SK-N-SH (cell line): ENCODE results near the gene MRPL54. TPM values are rescaled to one million over a fixed set of nuclear protein-coding genes. Genes with fewer than 3 reads are reported as not detected.

Source experiments
- CTCF ChIA-PET: fragments of 300-600, 350-600 bp; formaldehyde crosslinking; extraction: SDS; loops from one replicate; lab custom pipeline; 2021; lab: Yijun Ruan, JAX
- POLR2A ChIA-PET: fragments of 350-600 bp; sonication (Branson Sonifier 250); formaldehyde crosslinking; extraction: SDS; loops from one replicate; lab custom pipeline; 2020; ENCODE audit warnings: antibody characterized with exemption, inconsistent platforms; lab: Yijun Ruan, JAX
- DNase-seq: peaks from one replicate; pipeline ENCODE4 v3.0.0; 2012
- H2AFZ ChIP-seq: fragments of 200-600 bp; sonication (generic); 2 replicates; pipeline ENCODE4 v1.8.1; 2016; ENCODE audit warnings: antibody characterized with exemption, mild to moderate bottlenecking, low read depth
- H3F3A ChIP-seq: fragments of 200-600 bp; sonication (generic); replicated peaks from 2 replicates; pipeline ENCODE3; 2016; ENCODE audit warnings: antibody characterized with exemption, mild to moderate bottlenecking; ENCODE audit not compliant: insufficient read depth
- H3K27ac ChIP-seq, 2 experiments: fragments of 200-500 bp in 1 of 2; fragments of 200-600 bp in 1 of 2; sonication (Bioruptor generic) in 1 of 2; sonication (generic), shearing (Covaris generic) in 1 of 2; 2 replicates each; pipeline versions ENCODE4 v1.5.1 to v1.6.1; 2014 to 2016; ENCODE audit warnings: low read depth in 2 of 2, inconsistent platforms in 1 of 2, low read length in 1 of 2, mild to moderate bottlenecking in 1 of 2, mixed read lengths in 1 of 2
- H3K27me3 ChIP-seq: fragments of 200-600 bp; sonication (generic), shearing (Covaris generic); 2 replicates; pipeline ENCODE4 v1.6.1; 2016; ENCODE audit warnings: mixed run types; ENCODE audit not compliant: insufficient read depth
- H3K36me3 ChIP-seq, 2 experiments: fragments of 200-500 bp in 1 of 2; fragments of 200-600 bp in 1 of 2; sonication (Bioruptor generic) in 1 of 2; sonication (generic) in 1 of 2; replicated peaks in 1 of 2; 2 replicates each; pipeline versions ENCODE3 to v1.5.1; 2014 to 2016; ENCODE audit warnings: low read length in 1 of 2, mild to moderate bottlenecking in 1 of 2; ENCODE audit not compliant: insufficient read depth in 2 of 2, control insufficient read depth in 1 of 2
- H3K4me1 ChIP-seq, 2 experiments: fragments of 200-500 bp in 1 of 2; fragments of 200-600 bp in 1 of 2; sonication (Bioruptor generic) in 1 of 2; sonication (generic), shearing (Covaris generic) in 1 of 2; 2 replicates each; pipeline versions ENCODE4 v1.5.1 to v1.6.1; 2014 to 2016; ENCODE audit warnings: low read depth in 1 of 2, low read length in 1 of 2, mixed run types in 1 of 2; ENCODE audit not compliant: insufficient read depth in 2 of 2, control insufficient read depth in 1 of 2
- H3K4me2 ChIP-seq: fragments of 200-600 bp; sonication (generic), shearing (Covaris generic); 2 replicates; pipeline ENCODE4 v1.6.1; 2017; ENCODE audit warnings: mixed run types
- H3K4me3 ChIP-seq, 2 experiments: fragments of 200-500 bp in 1 of 2; fragments of 200-600 bp in 1 of 2; sonication (Bioruptor generic) in 1 of 2; sonication (generic), shearing (Covaris generic) in 1 of 2; 2 replicates each; pipeline versions ENCODE4 v1.5.1 to v1.8.1; 2014 to 2016; ENCODE audit warnings: low read depth in 2 of 2, inconsistent platforms in 1 of 2, low read length in 1 of 2, mild to moderate bottlenecking in 1 of 2, mixed read lengths in 1 of 2, moderate library complexity in 1 of 2
- H3K79me2 ChIP-seq: fragments of 200-600 bp; sonication (generic); 2 replicates; pipeline ENCODE4 v1.8.1; 2017; ENCODE audit warnings: mild to moderate bottlenecking; ENCODE audit not compliant: insufficient read depth
- H3K9ac ChIP-seq: fragments of 200-600 bp; sonication (generic); 2 replicates; pipeline ENCODE4 v1.6.1; 2017; ENCODE audit warnings: mixed run types
- H3K9me2 ChIP-seq: fragments of 200-600 bp; sonication (generic); 2 replicates; pipeline ENCODE4 v1.6.1; 2017; ENCODE audit warnings: mixed run types
- H3K9me3 ChIP-seq: fragments of 200-600 bp; sonication (generic); 2 replicates; pipeline ENCODE4 v1.6.1; 2017; ENCODE audit warnings: mixed run types, mild to moderate bottlenecking, moderate library complexity
- H4K20me1 ChIP-seq: fragments of 200-600 bp; sonication (generic); 2 replicates; pipeline ENCODE4 v1.6.1; 2017; ENCODE audit warnings: mild to moderate bottlenecking, mixed run types; ENCODE audit not compliant: insufficient read depth
- CHD2 ChIP-seq: fragments of 150-350 bp; IDR thresholded peaks from 2 replicates; pipeline ENCODE4 v1.6.1; 2018; ENCODE audit warnings: low read length; ENCODE audit not compliant: partially characterized antibody
- CTCF ChIP-seq: fragments of 200-600 bp; sonication (generic); IDR thresholded peaks from 2 replicates; pipeline ENCODE4 v1.6.1; 2017; ENCODE audit warnings: antibody characterized with exemption, mild to moderate bottlenecking, moderate library complexity
- EZH2phosphoT487 ChIP-seq: fragments of 200-600 bp; sonication (generic); IDR thresholded peaks from 2 replicates; pipeline ENCODE4 v1.6.1; 2017; ENCODE audit warnings: low read depth, mixed run types, mild to moderate bottlenecking, antibody characterized with exemption, moderate library complexity, borderline replicate concordance
- FOSL2 ChIP-seq: IDR thresholded peaks from 2 replicates; pipeline ENCODE4 v1.4.0; 2012; ENCODE audit warnings: low read depth, mild to moderate bottlenecking, moderate library complexity, borderline replicate concordance
- MAX ChIP-seq: IDR thresholded peaks from 2 replicates; pipeline ENCODE4 v1.4.0; 2012; ENCODE audit warnings: low read depth
- NFIC ChIP-seq: IDR thresholded peaks from 2 replicates; pipeline ENCODE4 v1.4.0; 2012; ENCODE audit warnings: borderline replicate concordance
- NRF1 ChIP-seq: IDR thresholded peaks from 2 replicates; pipeline ENCODE4 v1.6.1; 2012; ENCODE audit warnings: low read depth, mild to moderate bottlenecking, low read length
- POLR2AphosphoS5 ChIP-seq: IDR thresholded peaks from 2 replicates; pipeline ENCODE4 v1.6.1; 2012; ENCODE audit warnings: low read depth, low read length
- RCOR1 ChIP-seq: fragments of 150-350 bp; IDR thresholded peaks from 2 replicates; pipeline ENCODE4 v1.6.1; 2017; ENCODE audit warnings: antibody characterized with exemption, low read length
- REST ChIP-seq: IDR thresholded peaks from 2 replicates; pipeline ENCODE4 v1.6.1; 2012; ENCODE audit warnings: mild to moderate bottlenecking, low read depth, low read length, moderate library complexity
- SIN3A ChIP-seq: IDR thresholded peaks from 2 replicates; pipeline ENCODE4 v1.6.1; 2012; ENCODE audit warnings: low read depth, mild to moderate bottlenecking, low read length, moderate library complexity, borderline replicate concordance
- SMC3 ChIP-seq: IDR thresholded peaks from 2 replicates; pipeline ENCODE4 v1.6.1; 2012; ENCODE audit warnings: low read depth, low read length, improper control_type of control experiment
- TAF1 ChIP-seq: IDR thresholded peaks from 2 replicates; pipeline ENCODE4 v1.6.1; 2012; ENCODE audit warnings: low read depth, mild to moderate bottlenecking, low read length, moderate library complexity, borderline replicate concordance
- TCF12 ChIP-seq: IDR thresholded peaks from 2 replicates; pipeline ENCODE4 v1.4.0; 2012
- USF1 ChIP-seq: IDR thresholded peaks from 2 replicates; pipeline ENCODE4 v1.4.0; 2012; ENCODE audit warnings: low read depth, borderline replicate concordance
- ZBTB33 ChIP-seq: IDR thresholded peaks from 2 replicates; pipeline ENCODE4 v1.4.0; 2012; ENCODE audit warnings: low read depth, borderline replicate concordance
- WGBS: methylation state at CpG from one replicate; pipeline ENCODE4 v1.1.6; 2017; ENCODE audit warnings: low lambda C conversion rate; 5-methylcytosine and 5-hydroxymethylcytosine counted together
- polyA plus RNA-seq, 3 experiments: library from polyadenylated mRNA; depleted of rRNA; stranded (reverse); fragments of >200 nt; gene quantifications; 2 replicates each; pipeline ENCODE4 v1.2.3, GENCODE V29; 2012

MRPL54 gene
- polyA plus RNA-seq, 1 of the 3 experiments (the other 2 are of a cell fraction) = 125 TPM

GRCh38 chr19:3771000-3771905, 8.8 kb downstream of the MRPL54 start:
- CTCF ChIA-PET = interaction anchor here (1.2 to 1.5 kb wide), 3 partner anchors 9 to 50 kb away, joined by 4 to 5 read pairs (median 4); partner anchors contain the start of gene MRPL54
- Histone ChIP-seq H3K4me2 (no peak overlapping the region), H3K4me3 (no peak overlapping the region), H3K9me2 (no peaks in the 10 kb centered on the region), H3K27me3 (no peaks in the 10 kb centered on the region), H2AFZ (no peak overlapping the region), H3K27ac (no peak overlapping the region)
- WGBS = 73% methylated on average over 8 of the region's 35 CpGs
- no peak for TF ChIP-seq REST
- TF ChIP-seq SIN3A = no peak
- TF ChIP-seq ZBTB33 = no peak
- no peak for TF ChIP-seq MAX
- no peak for TF ChIP-seq FOSL2
- TF ChIP-seq NFIC = no peak
- no peak for TF ChIP-seq TAF1
- TF ChIP-seq TCF12 = no peak
- TF ChIP-seq CHD2 = no peak
- TF ChIP-seq SMC3 = no peak
- no peak for TF ChIP-seq RCOR1
- TF ChIP-seq POLR2AphosphoS5 = no peak
- TF ChIP-seq USF1 = no peak
- no peak for TF ChIP-seq EZH2phosphoT487
- no peak for TF ChIP-seq NRF1
- no peak for TF ChIP-seq CTCF
- TF ChIP-seq, all 33 proteins: peak for 0
- Histone ChIP-seq H3K36me3 (peaks cover 0 to 14% of the 10 kb centered on the region in 2 experiments), H4K20me1 (no peaks in the 10 kb centered on the region), H3F3A (no peaks in the 10 kb centered on the region), H3K79me2 (no peaks in the 10 kb centered on the region), H3K9ac (no peak overlapping the region), H3K4me1 (no peaks in the 10 kb centered on the region), H3K9me3 (no peaks in the 10 kb centered on the region)
- DNase-seq = peak; percentile 33
- POLR2A ChIA-PET = interaction anchor here (0.8 kb wide), 1 partner anchor 200 kb away, joined by 3 read pairs; the partner anchor contains the start of gene DAPK3
